Measurements from ENCODE around the gene KRTAP9-7. TPM values are rescaled to one million over a fixed set of nuclear protein-coding genes. Genes with fewer than 3 reads are reported as not detected.
A peak's percentile ranks its signal among the peaks of the same experiment; 100 is the strongest.
"Not testable (repeated sequence)": the region's sequence is repeated elsewhere in the genome, so short reads cannot be mapped to it uniquely, and the experiment has no call there.

Gene KRTAP9-7
- total RNA-seq, 2 donors from 2014 or later = not detected

- Mint-ChIP-seq H3K9me3 (no peaks in the 10 kb centered on the region), H3K36me3 (no peaks in the 10 kb centered on the region), H3K27ac (no peak overlapping the region)
- ATAC-seq = no peak
- DNase-seq (ENCODE audit: low spot score in 2 of 2) = no peak
These were observed 12.3 kb upstream of the KRTAP9-7 start for GRCh38 chr17:41263212-41263611.

- DNase-seq (ENCODE audit: low spot score in 2 of 2) = no peak
- H3K27ac Mint-ChIP-seq = no peak overlapping the region
- ATAC-seq = no peak
- no peaks in the 10 kb centered on the region for H3K36me3 Mint-ChIP-seq
- H3K9me3 Mint-ChIP-seq = no peaks in the 10 kb centered on the region
These were observed 10.9 kb upstream of the KRTAP9-7 start for GRCh38 chr17:41264599-41264998.

- ATAC-seq (no peak), DNase-seq (ENCODE audit: low spot score in 2 of 2) (no peak)
- Mint-ChIP-seq H3K9me3 (no peaks in the 10 kb centered on the region), H3K27ac (no peak within 1 kb of the TSS), H3K36me3 (no peaks in the 10 kb centered on the region)
These were observed 10.4 kb upstream of the KRTAP9-7 start, which contains the start of gene KRTAP9-6 for GRCh38 chr17:41265078-41265477. KRTAP9-6 (plus strand) TSS chr17:41265378; CDS start chr17:41265378, 0 bp downstream.

- H3K9me3 Mint-ChIP-seq = no peaks in the 10 kb centered on the region
- no peaks in the 10 kb centered on the region for H3K36me3 Mint-ChIP-seq
- no peak overlapping the region for H3K27ac Mint-ChIP-seq
- ATAC-seq (no peak), DNase-seq (ENCODE audit: low spot score in 2 of 2) (no peak)
These were observed 7.8 kb upstream of the KRTAP9-7 start for GRCh38 chr17:41267711-41268110.

- not testable (repeated sequence) for DNase-seq (ENCODE audit: low spot score in 2 of 2); H3K27ac Mint-ChIP-seq; H3K36me3 Mint-ChIP-seq; ATAC-seq; H3K9me3 Mint-ChIP-seq
These were observed 4.2 kb upstream of the KRTAP9-7 start for GRCh38 chr17:41271323-41271722.

GRCh38 chr17:41271858-41272257 lies 3.6 kb upstream of the KRTAP9-7 start:
- Mint-ChIP-seq H3K9me3 (no peaks in the 10 kb centered on the region), H3K36me3 (no peaks in the 10 kb centered on the region), H3K27ac (no peak overlapping the region)
- ATAC-seq = no peak
- no peak for DNase-seq (ENCODE audit: low spot score in 2 of 2)

GRCh38 chr17:41278176-41278955 lies 2.9 kb downstream of the KRTAP9-7 start:
- ATAC-seq (no peak), DNase-seq (ENCODE audit: low spot score in 2 of 2) (no peak)
- Mint-ChIP-seq H3K9me3 (peaks cover 0 to 4% of the 10 kb centered on the region in 2 donors), H3K36me3 (no peaks in the 10 kb centered on the region), H3K27ac (no peak overlapping the region)

- ATAC-seq = no peak
These were observed 8.5 kb downstream of the KRTAP9-7 start for GRCh38 chr17:41284043-41284442.

GRCh38 chr17:41284546-41284945 lies 9.0 kb downstream of the KRTAP9-7 start:
- ATAC-seq (no peak), DNase-seq (ENCODE audit: low spot score in 2 of 2) (no peak)

More at GRCh38 chr17:41284043-41284442, 8.5 kb downstream of the KRTAP9-7 start:
- no peaks in the 10 kb centered on the region for H3K36me3 Mint-ChIP-seq
- no peak overlapping the region for H3K27ac Mint-ChIP-seq
- peaks cover 0 to 4% of the 10 kb centered on the region in 2 donors for H3K9me3 Mint-ChIP-seq
- no peak for DNase-seq (ENCODE audit: low spot score in 2 of 2)

GRCh38 chr17:41287050-41287449 lies 11.6 kb downstream of the KRTAP9-7 start:
- H3K9me3 Mint-ChIP-seq = no peaks in the 10 kb centered on the region

More at GRCh38 chr17:41284546-41284945, 9.0 kb downstream of the KRTAP9-7 start:
- Mint-ChIP-seq H3K36me3 (no peaks in the 10 kb centered on the region), H3K9me3 (peaks cover 0 to 4% of the 10 kb centered on the region in 2 donors), H3K27ac (no peak overlapping the region)

GRCh38 chr17:41294016-41294415 lies 18.5 kb downstream of the KRTAP9-7 start:
- Mint-ChIP-seq H3K27ac (no peak overlapping the region), H3K9me3 (no peaks in the 10 kb centered on the region), H3K36me3 (no peaks in the 10 kb centered on the region)
- no peak for ATAC-seq
- DNase-seq (ENCODE audit: low spot score in 2 of 2) = no peak

More at GRCh38 chr17:41287050-41287449, 11.6 kb downstream of the KRTAP9-7 start:
- ATAC-seq (no peak), DNase-seq (ENCODE audit: low spot score in 2 of 2) (no peak)
- no peak overlapping the region for H3K27ac Mint-ChIP-seq
- H3K36me3 Mint-ChIP-seq = no peaks in the 10 kb centered on the region

GRCh38 chr17:41296846-41297245 lies 21.3 kb downstream of the KRTAP9-7 start:
- Mint-ChIP-seq H3K9me3 (peaks cover 5 to 6% of the 10 kb centered on the region in 2 donors), H3K27ac (no peak overlapping the region), H3K36me3 (peaks cover 7 to 9% of the 10 kb centered on the region in 2 donors)
- no peak for DNase-seq (ENCODE audit: low spot score in 2 of 2)
- no peak for ATAC-seq

- Mint-ChIP-seq H3K27ac (no peak overlapping the region), H3K9me3 (peaks cover 5 to 6% of the 10 kb centered on the region in 2 donors), H3K36me3 (peaks cover 7 to 14% of the 10 kb centered on the region in 2 donors)
- no peak for ATAC-seq
- DNase-seq (ENCODE audit: low spot score in 2 of 2) = no peak
These were observed 23.1 kb downstream of the KRTAP9-7 start for GRCh38 chr17:41298458-41299135.

GRCh38 chr17:41301204-41301790 lies 25.8 kb downstream of the KRTAP9-7 start:
- no peak for DNase-seq (ENCODE audit: low spot score in 2 of 2)
- no peak for ATAC-seq
- peaks cover 5 to 6% of the 10 kb centered on the region in 2 donors for H3K9me3 Mint-ChIP-seq
- H3K27ac Mint-ChIP-seq = peak overlapping the region in 1 of 2 donors; percentile 46
- H3K36me3 Mint-ChIP-seq = peaks cover 7 to 14% of the 10 kb centered on the region in 2 donors

- DNase-seq (ENCODE audit: low spot score in 2 of 2) (no peak), ATAC-seq (no peak)
- H3K27ac Mint-ChIP-seq = peak within 1 kb of the TSS in 1 of 2 donors; percentile 46
- peaks cover 5 to 6% of the 10 kb centered on the region in 2 donors for H3K9me3 Mint-ChIP-seq
- peaks cover 7 to 14% of the 10 kb centered on the region in 2 donors for H3K36me3 Mint-ChIP-seq
These were observed 26.7 kb downstream of the KRTAP9-7 start, which contains the start of gene KRTAP29-1 for GRCh38 chr17:41301916-41302901. KRTAP29-1 (minus strand) TSS chr17:41302851; CDS start chr17:41302851, 0 bp downstream.

- DNase-seq (ENCODE audit: low spot score in 2 of 2) (no peak), ATAC-seq (no peak)
- Mint-ChIP-seq H3K27ac (no peak overlapping the region), H3K9me3 (peaks cover 5 to 6% of the 10 kb centered on the region in 2 donors), H3K36me3 (peaks cover 7 to 14% of the 10 kb centered on the region in 2 donors)
These were observed 27.5 kb downstream of the KRTAP9-7 start for GRCh38 chr17:41302981-41303380.
